ENCODE data around the gene LAMTOR4. TPM values are rescaled to one million over a fixed set of nuclear protein-coding genes. Genes with fewer than 3 reads are reported as not detected.

LAMTOR4 gene
- total RNA-seq, 3 donors from 2014 or later (not counting 1 experiment from before 2014, with no cell fraction given): 148 to 161 (median 156) TPM

DNA sequence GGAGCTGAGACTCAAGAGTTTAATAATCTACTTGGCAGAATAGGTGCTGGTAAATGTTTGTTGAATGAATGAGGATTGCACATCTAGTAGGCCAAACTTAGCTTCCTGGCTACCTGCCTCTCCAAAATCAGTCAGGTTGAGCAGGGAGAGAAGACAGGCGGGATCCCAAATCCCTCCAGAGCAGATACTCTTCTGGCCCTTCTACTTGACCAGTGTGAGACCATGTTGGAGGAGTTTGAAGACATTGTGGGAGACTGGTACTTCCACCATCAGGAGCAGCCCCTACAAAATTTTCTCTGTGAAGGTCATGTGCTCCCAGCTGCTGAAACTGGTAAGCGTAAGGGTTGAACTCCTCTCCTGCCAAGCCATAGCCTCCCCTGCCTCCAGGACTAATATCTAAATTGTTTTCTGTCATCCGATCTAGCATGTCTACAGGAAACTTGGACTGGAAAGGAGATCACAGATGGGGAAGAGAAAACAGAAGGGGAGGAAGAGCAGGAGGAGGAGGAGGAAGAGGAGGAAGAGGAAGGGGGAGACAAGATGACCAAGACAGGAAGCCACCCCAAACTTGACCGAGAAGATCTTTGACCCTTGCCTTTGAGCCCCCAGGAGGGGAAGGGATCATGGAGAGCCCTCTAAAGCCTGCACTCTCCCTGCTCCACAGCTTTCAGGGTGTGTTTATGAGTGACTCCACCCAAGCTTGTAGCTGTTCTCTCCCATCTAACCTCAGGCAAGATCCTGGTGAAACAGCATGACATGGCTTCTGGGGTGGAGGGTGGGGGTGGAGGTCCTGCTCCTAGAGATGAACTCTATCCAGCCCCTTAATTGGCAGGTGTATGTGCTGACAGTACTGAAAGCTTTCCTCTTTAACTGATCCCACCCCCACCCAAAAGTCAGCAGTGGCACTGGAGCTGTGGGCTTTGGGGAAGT is 24.2 kb upstream of the LAMTOR4 start:
- no peaks in the 10 kb centered on the region for H3K9me3 Mint-ChIP-seq
- ATAC-seq (no peak), DNase-seq (no peak)
- TF ChIP-seq, protein P1, sequence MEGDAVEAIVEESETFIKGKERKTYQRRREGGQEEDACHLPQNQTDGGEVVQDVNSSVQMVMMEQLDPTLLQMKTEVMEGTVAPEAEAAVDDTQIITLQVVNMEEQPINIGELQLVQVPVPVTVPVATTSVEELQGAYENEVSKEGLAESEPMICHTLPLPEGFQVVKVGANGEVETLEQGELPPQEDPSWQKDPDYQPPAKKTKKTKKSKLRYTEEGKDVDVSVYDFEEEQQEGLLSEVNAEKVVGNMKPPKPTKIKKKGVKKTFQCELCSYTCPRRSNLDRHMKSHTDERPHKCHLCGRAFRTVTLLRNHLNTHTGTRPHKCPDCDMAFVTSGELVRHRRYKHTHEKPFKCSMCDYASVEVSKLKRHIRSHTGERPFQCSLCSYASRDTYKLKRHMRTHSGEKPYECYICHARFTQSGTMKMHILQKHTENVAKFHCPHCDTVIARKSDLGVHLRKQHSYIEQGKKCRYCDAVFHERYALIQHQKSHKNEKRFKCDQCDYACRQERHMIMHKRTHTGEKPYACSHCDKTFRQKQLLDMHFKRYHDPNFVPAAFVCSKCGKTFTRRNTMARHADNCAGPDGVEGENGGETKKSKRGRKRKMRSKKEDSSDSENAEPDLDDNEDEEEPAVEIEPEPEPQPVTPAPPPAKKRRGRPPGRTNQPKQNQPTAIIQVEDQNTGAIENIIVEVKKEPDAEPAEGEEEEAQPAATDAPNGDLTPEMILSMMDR (IDR thresholded peaks at IDR 0.05): no peak
- peak overlapping the region; percentile 8 to 26 for H3K27ac Mint-ChIP-seq
- H3K4me1 ChIP-seq (ENCODE audit: control insufficient read depth, insufficient read depth, low read length): peaks cover 40% of the 10 kb centered on the region
- no peaks in the 10 kb centered on the region for H3K27me3 Mint-ChIP-seq (ENCODE audit: low read depth in 2 of 2)
- no peaks in the 10 kb centered on the region for H3K27me3 ChIP-seq (ENCODE audit: control insufficient read depth, insufficient read depth, low read length)
- H3K4me3 Mint-ChIP-seq: peak overlapping the region; percentile 22
- peaks cover 33 to 42% of the 10 kb centered on the region in 2 donors for H3K4me1 Mint-ChIP-seq
- H3K27ac ChIP-seq (ENCODE audit: low read length): no peak overlapping the region
- H3K4me3 ChIP-seq (ENCODE audit: low read length): no peak overlapping the region
- no peaks in the 10 kb centered on the region for H3K9me3 ChIP-seq (ENCODE audit: control insufficient read depth, insufficient read depth, low read length)
- H3K36me3 Mint-ChIP-seq: no peaks in the 10 kb centered on the region
- WGBS (ENCODE audit: insufficient coverage): 77% methylated on average over 3 of the region's 4 CpGs
- intact Hi-C loops (cut with micrococcal nuclease): no loop called here
- no peaks in the 10 kb centered on the region for H3K36me3 ChIP-seq (ENCODE audit: control insufficient read depth, insufficient read depth, low read length)

DNA sequence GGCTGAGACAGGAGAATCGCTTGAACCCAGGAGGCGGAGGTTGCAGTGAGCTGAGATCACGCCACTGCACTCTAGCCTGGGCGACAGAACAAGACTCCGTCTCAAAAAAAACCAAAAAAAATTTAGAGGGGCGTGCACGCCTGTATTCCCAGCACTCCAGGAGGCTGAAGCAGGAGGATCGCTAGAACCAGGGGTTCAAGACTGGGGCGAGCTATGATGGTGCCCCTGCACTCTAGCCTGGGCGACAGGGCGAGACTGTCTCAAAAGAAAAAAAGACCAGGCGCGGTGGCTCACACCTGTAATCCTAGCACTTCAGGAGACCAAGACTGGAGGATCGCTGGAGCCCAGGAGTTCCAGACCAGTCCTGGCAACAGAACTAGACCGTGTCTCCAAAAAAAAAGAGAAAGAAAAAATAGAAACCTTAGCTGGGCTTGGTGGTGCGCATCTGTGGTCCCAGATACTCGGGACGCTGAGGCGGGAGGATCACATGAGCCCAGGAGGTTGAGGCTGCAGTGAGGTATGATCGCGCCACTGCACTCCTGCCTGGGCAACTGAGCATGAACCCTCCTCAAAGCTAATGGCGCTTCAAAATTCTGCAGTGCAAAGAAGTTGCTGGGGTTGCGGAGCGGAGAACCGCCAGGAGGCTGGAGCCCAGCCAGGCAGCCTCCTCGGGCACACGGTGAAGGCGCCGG is 22.3 kb upstream of the LAMTOR4 start:
- Histone ChIP-seq H3K27ac (ENCODE audit: low read length) (peak overlapping the region; percentile 96), H3K4me1 (ENCODE audit: control insufficient read depth, insufficient read depth, low read length) (peaks cover 34% of the 10 kb centered on the region), H3K36me3 (ENCODE audit: control insufficient read depth, insufficient read depth, low read length) (no peaks in the 10 kb centered on the region), H3K9me3 (ENCODE audit: control insufficient read depth, insufficient read depth, low read length) (no peaks in the 10 kb centered on the region), H3K4me3 (ENCODE audit: low read length) (peak overlapping the region; percentile 88), H3K27me3 (ENCODE audit: control insufficient read depth, insufficient read depth, low read length) (no peaks in the 10 kb centered on the region)
- 13% methylated on average over 29 of the region's 29 CpGs for WGBS (ENCODE audit: insufficient coverage)
- ATAC-seq (no peak), DNase-seq (no peak)
- intact Hi-C loops (cut with micrococcal nuclease): loop anchor here (1.0 kb wide), 1 partner anchor 25 kb away; the partner anchor contains the start of genes AP4M1 and MCM7
- Mint-ChIP-seq H3K36me3 (no peaks in the 10 kb centered on the region), H3K9me3 (no peaks in the 10 kb centered on the region), H3K4me1 (peaks cover 24 to 36% of the 10 kb centered on the region in 2 donors), H3K27me3 (ENCODE audit: low read depth in 2 of 2) (no peaks in the 10 kb centered on the region), H3K27ac (peak overlapping the region; percentile 98 to 99), H3K4me3 (peak overlapping the region; percentile 98)
- TF ChIP-seq, protein P1 (IDR thresholded peaks at IDR 0.05): no peak

DNA sequence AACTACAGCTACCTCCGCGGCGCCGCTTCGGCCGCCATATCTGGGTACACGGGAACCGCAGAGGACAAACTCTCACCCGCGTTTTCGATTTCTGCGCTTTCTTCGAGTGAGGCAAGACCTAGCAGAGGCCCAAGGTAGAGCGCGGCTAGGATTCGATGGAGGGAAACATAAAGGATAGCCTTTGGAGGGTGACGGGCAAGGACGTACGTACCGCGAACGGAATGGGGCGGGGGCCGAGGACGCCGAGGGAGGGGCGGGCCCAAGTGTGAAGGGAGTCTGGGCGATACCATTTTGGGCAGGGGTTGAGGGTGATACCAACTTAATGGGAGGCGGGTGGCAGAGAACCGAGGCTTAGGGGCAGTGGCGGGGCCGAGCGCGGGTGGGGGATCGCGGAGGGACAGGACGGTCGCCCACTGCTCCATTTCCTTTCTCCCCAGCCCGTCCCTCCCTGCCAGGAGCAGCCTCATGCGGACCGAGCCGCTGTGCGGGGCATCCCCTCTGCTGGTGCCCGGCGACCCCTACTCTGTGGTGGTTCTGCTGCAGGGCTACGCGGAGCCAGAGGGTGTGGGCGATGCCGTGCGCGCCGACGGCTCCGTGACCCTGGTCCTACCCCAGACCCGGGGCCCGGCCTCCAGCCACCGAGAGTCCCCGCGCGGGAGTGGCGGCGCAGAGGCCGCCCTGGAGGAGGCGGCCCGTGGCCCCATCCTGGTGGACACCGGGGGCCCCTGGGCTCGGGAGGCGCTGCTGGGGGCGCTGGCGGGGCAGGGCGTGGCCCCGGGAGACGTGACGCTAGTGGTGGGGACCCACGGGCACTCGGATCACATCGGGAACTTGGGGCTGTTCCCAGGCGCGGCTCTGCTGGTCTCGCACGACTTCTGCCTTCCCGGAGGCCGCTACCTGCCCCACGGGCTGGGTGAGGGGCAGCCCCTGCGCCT is 21.5 kb upstream of the LAMTOR4 start, which contains the start of gene MBLAC1:
Gene MBLAC1 (plus strand): TSS at position 37 of the 935 bp plus-strand sequence. CDS start 429 bp downstream, at position 466.
- ATAC-seq: peak; percentile 89 to 97 (median 89)
- Mint-ChIP-seq H3K4me3 (peak within 1 kb of the TSS; percentile 98), H3K27ac (peak within 1 kb of the TSS; percentile 98 to 99), H3K36me3 (no peaks in the 10 kb centered on the region), H3K4me1 (peaks cover 30 to 38% of the 10 kb centered on the region in 2 donors), H3K27me3 (ENCODE audit: low read depth in 2 of 2) (no peaks in the 10 kb centered on the region), H3K9me3 (no peaks in the 10 kb centered on the region)
- Histone ChIP-seq H3K27ac (ENCODE audit: low read length) (peak within 1 kb of the TSS; percentile 96), H3K9me3 (ENCODE audit: control insufficient read depth, insufficient read depth, low read length) (no peaks in the 10 kb centered on the region), H3K4me3 (ENCODE audit: low read length) (peak within 1 kb of the TSS; percentile 88), H3K4me1 (ENCODE audit: control insufficient read depth, insufficient read depth, low read length) (peaks cover 34% of the 10 kb centered on the region), H3K36me3 (ENCODE audit: control insufficient read depth, insufficient read depth, low read length) (no peaks in the 10 kb centered on the region), H3K27me3 (ENCODE audit: control insufficient read depth, insufficient read depth, low read length) (no peaks in the 10 kb centered on the region)
- DNase-seq: peak; percentile 87 to 97
- TF ChIP-seq, protein P1 (IDR thresholded peaks at IDR 0.05): no peak
- WGBS (ENCODE audit: insufficient coverage): under 1% methylated on average over 85 of the region's 85 CpGs
- intact Hi-C loops (cut with micrococcal nuclease): loop anchor here (1.0 kb wide), 2 partner anchors 8 to 26 kb away; partner anchors contain the start of genes AP4M1, CNPY4, MCM7 and TAF6
